ENCODE data around the gene TMTC1. TPM values are rescaled to one million over a fixed set of nuclear protein-coding genes. Genes with fewer than 3 reads are reported as not detected.

Gene TMTC1
- total and polyA plus RNA-seq, 2 experiments from 2014 or later = 4.8 to 24.3 TPM

DNA sequence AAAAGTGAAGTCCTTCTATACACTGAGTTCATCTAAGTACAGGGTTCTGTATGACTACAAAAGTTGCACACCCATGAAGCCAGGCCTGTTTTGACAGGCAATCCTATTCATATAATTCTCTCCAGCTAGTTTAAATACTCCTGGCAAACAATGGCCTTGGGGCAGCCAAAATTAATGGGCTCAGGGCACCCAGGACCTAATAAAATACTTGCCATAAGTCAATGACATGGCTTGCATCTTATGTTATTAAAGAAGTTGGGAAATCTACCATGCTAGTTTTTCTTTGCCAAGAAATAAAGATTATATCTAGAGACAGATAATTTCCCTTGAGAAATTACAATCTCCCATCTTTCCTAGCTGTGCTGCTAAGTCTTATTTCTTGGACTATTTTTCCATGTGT, 11.1 kb upstream of the TMTC1 start (continued):
- TF ChIP-seq, protein P1, sequence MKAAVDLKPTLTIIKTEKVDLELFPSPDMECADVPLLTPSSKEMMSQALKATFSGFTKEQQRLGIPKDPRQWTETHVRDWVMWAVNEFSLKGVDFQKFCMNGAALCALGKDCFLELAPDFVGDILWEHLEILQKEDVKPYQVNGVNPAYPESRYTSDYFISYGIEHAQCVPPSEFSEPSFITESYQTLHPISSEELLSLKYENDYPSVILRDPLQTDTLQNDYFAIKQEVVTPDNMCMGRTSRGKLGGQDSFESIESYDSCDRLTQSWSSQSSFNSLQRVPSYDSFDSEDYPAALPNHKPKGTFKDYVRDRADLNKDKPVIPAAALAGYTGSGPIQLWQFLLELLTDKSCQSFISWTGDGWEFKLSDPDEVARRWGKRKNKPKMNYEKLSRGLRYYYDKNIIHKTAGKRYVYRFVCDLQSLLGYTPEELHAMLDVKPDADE (IDR thresholded peaks at IDR 0.05) = no peak
- TF ChIP-seq, protein P2, sequence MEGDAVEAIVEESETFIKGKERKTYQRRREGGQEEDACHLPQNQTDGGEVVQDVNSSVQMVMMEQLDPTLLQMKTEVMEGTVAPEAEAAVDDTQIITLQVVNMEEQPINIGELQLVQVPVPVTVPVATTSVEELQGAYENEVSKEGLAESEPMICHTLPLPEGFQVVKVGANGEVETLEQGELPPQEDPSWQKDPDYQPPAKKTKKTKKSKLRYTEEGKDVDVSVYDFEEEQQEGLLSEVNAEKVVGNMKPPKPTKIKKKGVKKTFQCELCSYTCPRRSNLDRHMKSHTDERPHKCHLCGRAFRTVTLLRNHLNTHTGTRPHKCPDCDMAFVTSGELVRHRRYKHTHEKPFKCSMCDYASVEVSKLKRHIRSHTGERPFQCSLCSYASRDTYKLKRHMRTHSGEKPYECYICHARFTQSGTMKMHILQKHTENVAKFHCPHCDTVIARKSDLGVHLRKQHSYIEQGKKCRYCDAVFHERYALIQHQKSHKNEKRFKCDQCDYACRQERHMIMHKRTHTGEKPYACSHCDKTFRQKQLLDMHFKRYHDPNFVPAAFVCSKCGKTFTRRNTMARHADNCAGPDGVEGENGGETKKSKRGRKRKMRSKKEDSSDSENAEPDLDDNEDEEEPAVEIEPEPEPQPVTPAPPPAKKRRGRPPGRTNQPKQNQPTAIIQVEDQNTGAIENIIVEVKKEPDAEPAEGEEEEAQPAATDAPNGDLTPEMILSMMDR (conservative IDR thresholded peaks at IDR 0.05; ENCODE audit: low read depth in 2 of 2) = no peak
- no peak for TF ChIP-seq CREB1 (CRISPR knock-in tag; IDR thresholded peaks at IDR 0.05; ENCODE audit: low read depth)
- no peak for TF ChIP-seq JUNB (IDR thresholded peaks at IDR 0.05; ENCODE audit: unreplicated experiment)
- TF ChIP-seq ZNF331 (CRISPR knock-in tag; IDR thresholded peaks at IDR 0.05; ENCODE audit: low read depth) = no peak
- no peak for TF ChIP-seq EZH2phosphoT487 (IDR thresholded peaks at IDR 0.05; ENCODE audit: unreplicated experiment)

DNA sequence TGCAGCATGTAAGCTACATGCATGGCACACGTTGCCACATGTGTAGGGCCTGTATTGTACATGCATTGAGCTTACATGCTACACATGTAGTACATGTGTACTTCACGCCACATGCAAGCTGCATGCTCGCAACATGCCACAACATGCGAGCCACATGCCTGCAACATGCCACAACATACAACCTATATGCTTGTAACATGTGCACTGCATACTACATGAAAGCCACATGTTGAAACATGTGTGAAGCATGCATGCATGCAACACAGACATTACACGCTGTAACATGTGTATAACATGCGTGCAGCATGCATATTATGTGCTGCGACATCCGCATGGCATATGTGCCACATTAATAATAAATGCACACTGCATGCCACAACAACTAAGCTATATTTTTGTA, 9.1 kb upstream of the TMTC1 start:
- Histone ChIP-seq H3K27me3 (ENCODE audit: insufficient read depth) (no peaks in the 10 kb centered on the region), H3F3A (replicated peaks; ENCODE audit: low read depth) (peaks cover 40% of the 10 kb centered on the region), H3K9me2 (ENCODE audit: insufficient read depth) (peaks cover 31% of the 10 kb centered on the region), H3K4me1 (ENCODE audit: insufficient read depth) (peaks cover 20% of the 10 kb centered on the region), H3K4me2 (no peak overlapping the region), H3K4me3 (no peak overlapping the region), H3K27ac (ENCODE audit: low read depth) (no peak overlapping the region), H4K20me1 (replicated peaks; ENCODE audit: insufficient read depth) (no peaks in the 10 kb centered on the region), H2AFZ (no peak overlapping the region), H3K36me3 (ENCODE audit: insufficient read depth) (0 out of 2 replicates have a peak, but pooled peaks cover 8% of the 10 kb centered on the region), H3K79me2 (replicated peaks; ENCODE audit: insufficient read depth) (no peaks in the 10 kb centered on the region)
- Mint-ChIP-seq H3K27me3 (ENCODE audit: insufficient read depth, low read depth, poor library complexity) (peaks cover 4% of the 10 kb centered on the region), H3K27ac (no peak overlapping the region), H3K36me3 (ENCODE audit: low read depth) (peaks cover 7% of the 10 kb centered on the region; the same call in 2 of the 3 replicates), H3K9me3 (peaks cover 14% of the 10 kb centered on the region), H3K4me1 (peaks cover 32% of the 10 kb centered on the region), H3K4me3 (no peak overlapping the region)
- TF ChIP-seq EZH2phosphoT487 (IDR thresholded peaks at IDR 0.05; ENCODE audit: unreplicated experiment) = no peak
- TF ChIP-seq EZH2 (IDR thresholded peaks at IDR 0.05; ENCODE audit: low read depth, unreplicated experiment) = no peak
- no peak for TF ChIP-seq JUNB (IDR thresholded peaks at IDR 0.05; ENCODE audit: unreplicated experiment)
- no peak for TF ChIP-seq ZNF114 (CRISPR knock-in tag; IDR thresholded peaks at IDR 0.05)
- TF ChIP-seq, protein P3, sequence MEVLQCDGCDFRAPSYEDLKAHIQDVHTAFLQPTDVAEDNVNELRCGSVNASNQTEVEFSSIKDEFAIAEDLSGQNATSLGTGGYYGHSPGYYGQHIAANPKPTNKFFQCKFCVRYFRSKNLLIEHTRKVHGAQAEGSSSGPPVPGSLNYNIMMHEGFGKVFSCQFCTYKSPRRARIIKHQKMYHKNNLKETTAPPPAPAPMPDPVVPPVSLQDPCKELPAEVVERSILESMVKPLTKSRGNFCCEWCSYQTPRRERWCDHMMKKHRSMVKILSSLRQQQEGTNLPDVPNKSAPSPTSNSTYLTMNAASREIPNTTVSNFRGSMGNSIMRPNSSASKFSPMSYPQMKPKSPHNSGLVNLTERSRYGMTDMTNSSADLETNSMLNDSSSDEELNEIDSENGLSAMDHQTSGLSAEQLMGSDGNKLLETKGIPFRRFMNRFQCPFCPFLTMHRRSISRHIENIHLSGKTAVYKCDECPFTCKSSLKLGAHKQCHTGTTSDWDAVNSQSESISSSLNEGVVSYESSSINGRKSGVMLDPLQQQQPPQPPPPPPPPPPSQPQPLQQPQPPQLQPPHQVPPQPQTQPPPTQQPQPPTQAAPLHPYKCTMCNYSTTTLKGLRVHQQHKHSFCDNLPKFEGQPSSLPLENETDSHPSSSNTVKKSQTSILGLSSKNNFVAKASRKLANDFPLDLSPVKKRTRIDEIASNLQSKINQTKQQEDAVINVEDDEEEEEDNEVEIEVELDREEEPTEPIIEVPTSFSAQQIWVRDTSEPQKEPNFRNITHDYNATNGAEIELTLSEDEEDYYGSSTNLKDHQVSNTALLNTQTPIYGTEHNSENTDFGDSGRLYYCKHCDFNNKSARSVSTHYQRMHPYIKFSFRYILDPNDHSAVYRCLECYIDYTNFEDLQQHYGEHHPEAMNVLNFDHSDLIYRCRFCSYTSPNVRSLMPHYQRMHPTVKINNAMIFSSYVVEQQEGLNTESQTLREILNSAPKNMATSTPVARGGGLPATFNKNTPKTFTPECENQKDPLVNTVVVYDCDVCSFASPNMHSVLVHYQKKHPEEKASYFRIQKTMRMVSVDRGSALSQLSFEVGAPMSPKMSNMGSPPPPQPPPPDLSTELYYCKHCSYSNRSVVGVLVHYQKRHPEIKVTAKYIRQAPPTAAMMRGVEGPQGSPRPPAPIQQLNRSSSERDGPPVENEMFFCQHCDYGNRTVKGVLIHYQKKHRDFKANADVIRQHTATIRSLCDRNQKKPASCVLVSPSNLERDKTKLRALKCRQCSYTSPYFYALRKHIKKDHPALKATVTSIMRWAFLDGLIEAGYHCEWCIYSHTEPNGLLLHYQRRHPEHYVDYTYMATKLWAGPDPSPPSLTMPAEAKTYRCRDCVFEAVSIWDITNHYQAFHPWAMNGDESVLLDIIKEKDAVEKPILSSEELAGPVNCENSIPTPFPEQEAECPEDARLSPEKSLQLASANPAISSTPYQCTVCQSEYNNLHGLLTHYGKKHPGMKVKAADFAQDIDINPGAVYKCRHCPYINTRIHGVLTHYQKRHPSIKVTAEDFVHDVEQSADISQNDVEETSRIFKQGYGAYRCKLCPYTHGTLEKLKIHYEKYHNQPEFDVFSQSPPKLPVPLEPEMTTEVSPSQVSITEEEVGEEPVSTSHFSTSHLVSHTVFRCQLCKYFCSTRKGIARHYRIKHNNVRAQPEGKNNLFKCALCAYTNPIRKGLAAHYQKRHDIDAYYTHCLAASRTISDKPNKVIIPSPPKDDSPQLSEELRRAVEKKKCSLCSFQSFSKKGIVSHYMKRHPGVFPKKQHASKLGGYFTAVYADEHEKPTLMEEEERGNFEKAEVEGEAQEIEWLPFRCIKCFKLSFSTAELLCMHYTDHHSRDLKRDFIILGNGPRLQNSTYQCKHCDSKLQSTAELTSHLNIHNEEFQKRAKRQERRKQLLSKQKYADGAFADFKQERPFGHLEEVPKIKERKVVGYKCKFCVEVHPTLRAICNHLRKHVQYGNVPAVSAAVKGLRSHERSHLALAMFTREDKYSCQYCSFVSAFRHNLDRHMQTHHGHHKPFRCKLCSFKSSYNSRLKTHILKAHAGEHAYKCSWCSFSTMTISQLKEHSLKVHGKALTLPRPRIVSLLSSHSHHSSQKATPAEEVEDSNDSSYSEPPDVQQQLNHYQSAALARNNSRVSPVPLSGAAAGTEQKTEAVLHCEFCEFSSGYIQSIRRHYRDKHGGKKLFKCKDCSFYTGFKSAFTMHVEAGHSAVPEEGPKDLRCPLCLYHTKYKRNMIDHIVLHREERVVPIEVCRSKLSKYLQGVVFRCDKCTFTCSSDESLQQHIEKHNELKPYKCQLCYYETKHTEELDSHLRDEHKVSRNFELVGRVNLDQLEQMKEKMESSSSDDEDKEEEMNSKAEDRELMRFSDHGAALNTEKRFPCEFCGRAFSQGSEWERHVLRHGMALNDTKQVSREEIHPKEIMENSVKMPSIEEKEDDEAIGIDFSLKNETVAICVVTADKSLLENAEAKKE (CRISPR knock-in tag; IDR thresholded peaks at IDR 0.05) = no peak
- no peak for TF ChIP-seq CREB1 (CRISPR knock-in tag; IDR thresholded peaks at IDR 0.05; ENCODE audit: low read depth)
- no peak for TF ChIP-seq POLR2AphosphoS5 (IDR thresholded peaks at IDR 0.05; ENCODE audit: low read depth)
- no peak for TF ChIP-seq ZNF331 (CRISPR knock-in tag; IDR thresholded peaks at IDR 0.05; ENCODE audit: low read depth)
- no peak for DNase-seq (ENCODE audit: low spot score)
- no peak for ATAC-seq
